IMR-90 (cell line): ENCODE data around the gene GPR75. TPM values are rescaled to one million over a fixed set of nuclear protein-coding genes. Genes with fewer than 3 reads are reported as not detected.
A peak's percentile ranks its signal among the peaks of the same experiment; 100 is the strongest.

Experiments used
- ATAC-seq: fragments of 200-7000 bp; cut with Tn5 transposase; 2 replicates; pipeline ENCODE4 v1.9.1; 2020; ENCODE audit warnings: low read depth, mild to moderate bottlenecking, moderate library complexity
- BruUV-seq: library from RNA; stranded (reverse); fragments of 400-500 nt; replicated peaks from 2 replicates; lab custom pipeline; 2021; lab: Mats Ljungman, UMichigan
- CTCF ChIA-PET: fragments of 300-600 bp; formaldehyde crosslinking; extraction: SDS; loops from one replicate; lab custom pipeline; 2021; ENCODE audit warnings: antibody characterized with exemption; lab: Yijun Ruan, JAX
- POLR2A ChIA-PET: fragments of 300-600 bp; sonication (Branson Sonifier 250); formaldehyde crosslinking; loops from one replicate; lab custom pipeline; 2022; ENCODE audit warnings: antibody characterized with exemption; ENCODE audit not compliant: unreplicated experiment; lab: Charles Lee
- DNase-seq: peaks from one replicate; pipeline ENCODE4 v3.0.0; 2013
- H2AFZ ChIP-seq: replicated peaks from 2 replicates; pipeline ENCODE3; 2013; ENCODE audit warnings: low read length, mild to moderate bottlenecking; ENCODE audit not compliant: poor library complexity
- H2AK5ac ChIP-seq: 2 replicates; pipeline ENCODE4 v1.6.1; 2013; ENCODE audit warnings: low read depth, low read length, inconsistent platforms
- H2AK9ac ChIP-seq: replicated peaks from 2 replicates; pipeline ENCODE3; 2013; ENCODE audit warnings: mild to moderate bottlenecking, low read depth, low read length, moderate library complexity; ENCODE audit not compliant: poor library complexity
- H2BK120ac ChIP-seq: 2 replicates; pipeline ENCODE4 v1.6.1; 2013; ENCODE audit warnings: low read depth, low read length, inconsistent platforms
- H2BK15ac ChIP-seq: 3 replicates; pipeline ENCODE4 v1.6.1; 2013; ENCODE audit warnings: low read depth, low read length, inconsistent platforms
- H2BK20ac ChIP-seq: 2 replicates; pipeline ENCODE4 v1.6.1; 2013; ENCODE audit warnings: low read depth, mild to moderate bottlenecking, inconsistent platforms, low read length, moderate library complexity
- H2BK5ac ChIP-seq: 2 replicates; pipeline ENCODE4 v1.6.1; 2013; ENCODE audit warnings: mild to moderate bottlenecking, low read depth, low read length, inconsistent platforms; ENCODE audit not compliant: poor library complexity, severe bottlenecking
- H3K14ac ChIP-seq: replicated peaks from 2 replicates; pipeline ENCODE4 v1.6.1; 2013; ENCODE audit warnings: low read depth, low read length, inconsistent platforms
- H3K18ac ChIP-seq: 2 replicates; pipeline ENCODE4 v1.6.1; 2013; ENCODE audit warnings: low read depth, low read length, control low read depth
- H3K23ac ChIP-seq: 2 replicates; pipeline ENCODE4 v1.6.1; 2013; ENCODE audit warnings: low read depth, low read length, inconsistent platforms
- H3K27ac ChIP-seq: 2 replicates; pipeline ENCODE4 v1.5.1; 2013; ENCODE audit warnings: mild to moderate bottlenecking, control low read depth, low read length; ENCODE audit not compliant: insufficient read depth
- H3K27me3 ChIP-seq: 2 replicates; pipeline ENCODE4 v1.6.1; 2013; ENCODE audit warnings: low read length; ENCODE audit not compliant: control insufficient read depth, insufficient read depth
- H3K36me3 ChIP-seq: 2 replicates; pipeline ENCODE4 v1.6.1; 2013; ENCODE audit warnings: low read length, mixed read lengths; ENCODE audit not compliant: control insufficient read depth, insufficient read depth
- H3K4ac ChIP-seq: 2 replicates; pipeline ENCODE4 v1.6.1; 2013; ENCODE audit warnings: low read depth, low read length, inconsistent platforms
- H3K4me1 ChIP-seq: 2 replicates; pipeline ENCODE4 v1.6.1; 2013; ENCODE audit warnings: low read length, mixed read lengths; ENCODE audit not compliant: control insufficient read depth, insufficient read depth
- H3K4me2 ChIP-seq: 2 replicates; pipeline ENCODE4 v1.6.1; 2013; ENCODE audit warnings: low read depth, mild to moderate bottlenecking, control low read depth, low read length, moderate library complexity
- H3K4me3 ChIP-seq: 2 replicates; pipeline ENCODE4 v1.5.1; 2013; ENCODE audit warnings: low read depth, mild to moderate bottlenecking, control low read depth, low read length, moderate library complexity; ENCODE audit not compliant: insufficient read depth
- H3K56ac ChIP-seq: 2 replicates; pipeline ENCODE4 v1.6.1; 2013; ENCODE audit warnings: low read length, inconsistent platforms; ENCODE audit not compliant: insufficient read depth; ENCODE audit errors: extremely low read depth
- H3K79me1 ChIP-seq, 2 experiments: 2 replicates each; pipeline ENCODE4 v1.6.1; 2013; ENCODE audit warnings: low read length in 2 of 2, inconsistent platforms in 1 of 2, low read depth in 1 of 2
- H3K9ac ChIP-seq: 2 replicates; pipeline ENCODE4 v1.6.1; 2013; ENCODE audit warnings: low read depth, low read length, control low read depth
- H3K9me1 ChIP-seq: 2 replicates; pipeline ENCODE4 v1.6.1; 2013; ENCODE audit warnings: low read length, inconsistent platforms; ENCODE audit not compliant: insufficient read depth
- H3K9me3 ChIP-seq: 2 replicates; pipeline ENCODE4 v1.6.1; 2013; ENCODE audit warnings: low read length; ENCODE audit not compliant: control insufficient read depth, insufficient read depth
- H4K20me1 ChIP-seq: 2 replicates; pipeline ENCODE4 v1.6.1; 2013; ENCODE audit warnings: low read length, inconsistent platforms; ENCODE audit not compliant: insufficient read depth
- H4K5ac ChIP-seq: 2 replicates; pipeline ENCODE4 v1.6.1; 2013; ENCODE audit warnings: mild to moderate bottlenecking, low read depth, low read length, control low read depth
- H4K8ac ChIP-seq, 2 experiments: 2 replicates each; pipeline ENCODE4 v1.6.1; 2013; ENCODE audit warnings: low read depth in 2 of 2, low read length in 2 of 2, control low read depth in 1 of 2, inconsistent platforms in 1 of 2
- H4K91ac ChIP-seq: 2 replicates; pipeline ENCODE4 v1.6.1; 2013; ENCODE audit warnings: low read depth, low read length, inconsistent platforms; ENCODE audit not compliant: insufficient read depth
- BHLHE40 ChIP-seq: fragments of 150-350 bp; IDR thresholded peaks from 2 replicates; pipeline ENCODE4 v1.6.1; 2016; ENCODE audit warnings: mild to moderate bottlenecking, low read depth, low read length
- CHD1 ChIP-seq: IDR thresholded peaks from 2 replicates; pipeline ENCODE4 v1.6.1; 2012; ENCODE audit warnings: low read depth, low read length, improper control_type of control experiment
- CTCF ChIP-seq: conservative IDR thresholded peaks from 2 replicates; pipeline ENCODE4 v1.5.1; 2012; ENCODE audit warnings: mild to moderate bottlenecking, low read depth, low read length, improper control_type of control experiment
- ELK1 ChIP-seq: fragments of 150-350 bp; IDR thresholded peaks from 2 replicates; pipeline ENCODE4 v1.6.1; 2016; ENCODE audit warnings: low read depth, mild to moderate bottlenecking, low read length, moderate library complexity, borderline replicate concordance
- FOS ChIP-seq: fragments of 150-350 bp; IDR thresholded peaks from 2 replicates; pipeline ENCODE4 v1.6.1; 2016; ENCODE audit warnings: low read depth, low read length
- MAFK ChIP-seq: IDR thresholded peaks from 2 replicates; pipeline ENCODE4 v1.6.1; 2012; ENCODE audit warnings: low read depth, low read length, improper control_type of control experiment
- MXI1 ChIP-seq: IDR thresholded peaks from 2 replicates; pipeline ENCODE4 v1.6.1; 2012; ENCODE audit warnings: low read depth, mild to moderate bottlenecking, low read length, moderate library complexity, borderline replicate concordance
- NFE2L2 ChIP-seq: fragments of 150-350 bp; IDR thresholded peaks from 2 replicates; pipeline ENCODE4 v1.6.1; 2016; ENCODE audit warnings: low read depth, mild to moderate bottlenecking, low read length
- RAD21 ChIP-seq: IDR thresholded peaks from 2 replicates; pipeline ENCODE4 v1.6.1; 2012; ENCODE audit warnings: low read length, improper control_type of control experiment
- RCOR1 ChIP-seq: IDR thresholded peaks from 2 replicates; pipeline ENCODE4 v1.6.1; 2012; ENCODE audit warnings: mild to moderate bottlenecking, low read length, improper control_type of control experiment; ENCODE audit not compliant: insufficient replicate concordance
- RFX5 ChIP-seq: IDR thresholded peaks from 2 replicates; pipeline ENCODE4 v1.8.0; 2012; ENCODE audit warnings: low read depth, mild to moderate bottlenecking, low read length, moderate library complexity
- SMC3 ChIP-seq: fragments of 150-350 bp; IDR thresholded peaks from 2 replicates; pipeline ENCODE4 v1.6.1; 2016; ENCODE audit warnings: low read depth, mild to moderate bottlenecking, antibody characterized with exemption, low read length, moderate library complexity
- USF2 ChIP-seq: fragments of 150-350 bp; IDR thresholded peaks from 2 replicates; pipeline ENCODE4 v1.6.1; 2017; ENCODE audit warnings: mild to moderate bottlenecking, antibody characterized with exemption, low read length, low read depth
- WGBS, 2 experiments: methylation state at CpG; one replicate each; pipeline versions ENCODE4 v1.1.5 to v1.1.7; 2013; ENCODE audit warnings: missing lambda C conversion rate in 2 of 2; ENCODE audit not compliant: insufficient read length in 1 of 2; ENCODE audit errors: extremely low coverage in 2 of 2; 5-methylcytosine and 5-hydroxymethylcytosine counted together
- dilution Hi-C: fragments of 300-500 bp; cut with HindIII; formaldehyde crosslinking; loops from one replicate; pipeline ENCODE4 v1.14.3; 2018; ENCODE audit warnings: low sequenced_read_pairs; ENCODE audit not compliant: unreplicated experiment
- in situ Hi-C: fragments of 300-500 bp; cut with MboI; formaldehyde crosslinking; loops from 3 replicates; pipeline ENCODE4 v1.14.3; 2019; ENCODE audit warnings: low sequenced_read_pairs, inconsistent platforms, mixed read lengths
- intact Hi-C: fragments of 100-400 bp; cut with micrococcal nuclease; formaldehyde crosslinking; loops from 2 replicates; pipeline ENCODE4 v1.10.0; 2022
- polyA plus RNA-seq, 3 experiments: library from polyadenylated mRNA; depleted of rRNA; stranded (reverse); fragments of >200 nt; gene quantifications; 2 replicates each; pipeline ENCODE4 v1.2.3, GENCODE V29; 2012; ENCODE audit warnings: low replicate concordance in 1 of 3
- total RNA-seq: library from RNA; depleted of rRNA; stranded (reverse); fragments of >200 nt; gene quantifications from 2 replicates; pipeline ENCODE4 v1.2.3, GENCODE V29; 2012

Gene GPR75
- total and polyA plus RNA-seq, 2 of the 4 experiments (the other 2 are of a cell fraction): 1.4 to 2.1 TPM

GRCh38 chr2:53896864-53897263 lies 37.1 kb upstream of the GPR75 start:
- Histone ChIP-seq H3K79me1 (0 out of 4 replicates have a peak, but pooled peaks cover 0 to 10% of the 10 kb centered on the region in 2 experiments), H3K4me3 (no peak overlapping the region), H4K20me1 (no peaks in the 10 kb centered on the region), H4K91ac (no peak overlapping the region), H3K4ac (no peak overlapping the region), H3K14ac (no peak overlapping the region), H3K4me2 (no peak overlapping the region), H3K36me3 (peaks cover 38% of the 10 kb centered on the region), H3K27me3 (no peaks in the 10 kb centered on the region), H3K9ac (no peak overlapping the region), H2BK120ac (no peak overlapping the region), H3K27ac (no peak overlapping the region), H4K5ac (no peak overlapping the region), H2BK20ac (no peak overlapping the region), H2BK5ac (no peak overlapping the region), H2AFZ (no peak overlapping the region), H3K9me3 (no peaks in the 10 kb centered on the region), H2BK15ac (no peak overlapping the region), H3K9me1 (no peaks in the 10 kb centered on the region), H2AK5ac (no peak overlapping the region), H3K18ac (no peak overlapping the region), H4K8ac (no peak overlapping the region), H3K4me1 (no peaks in the 10 kb centered on the region), H2AK9ac (no peak overlapping the region), H3K23ac (no peak overlapping the region), H3K56ac (no peak overlapping the region)
- DNase-seq (peak; percentile 77), ATAC-seq (peak; percentile 63; the same call in 1 of the 2 replicates)
- ChIA-PET POLR2A (no interaction called here), CTCF (no interaction called here)
- intact Hi-C loops (loop anchor here (5.0 kb wide), 1 partner anchor 35 kb away; no protein-coding TSS in a partner anchor), in situ Hi-C loops (no loop called here), dilution Hi-C loops (no loop called here)
- no TSS peak for BruUV-seq
- WGBS, 2 experiments: 17% methylated on average over 2 of the region's 3 CpGs; no CpG with 5 or more reads in 1 of the 2 experiments
- no peak for TF ChIP-seq FOS
- TF ChIP-seq ELK1: no peak
- TF ChIP-seq RAD21: no peak
- no peak for TF ChIP-seq RCOR1
- no peak for TF ChIP-seq MXI1
- TF ChIP-seq CHD1: no peak
- no peak for TF ChIP-seq CTCF
- no peak for TF ChIP-seq USF2
- TF ChIP-seq RFX5: no peak
- no peak for TF ChIP-seq NFE2L2
- no peak for TF ChIP-seq SMC3
- TF ChIP-seq BHLHE40: no peak
- TF ChIP-seq MAFK: no peak
